GM20431 (cell line): Measurements from ENCODE around the gene RBM26.

Source experiments
- in situ Hi-C: fragments of 300-500 bp; cut with MseI, MboI; formaldehyde crosslinking; loops from one replicate; pipeline ENCODE4 v1.15.0; 2020; ENCODE audit warnings: low sequenced_read_pairs; ENCODE audit not compliant: unreplicated experiment

RBM26 gene

DNA sequence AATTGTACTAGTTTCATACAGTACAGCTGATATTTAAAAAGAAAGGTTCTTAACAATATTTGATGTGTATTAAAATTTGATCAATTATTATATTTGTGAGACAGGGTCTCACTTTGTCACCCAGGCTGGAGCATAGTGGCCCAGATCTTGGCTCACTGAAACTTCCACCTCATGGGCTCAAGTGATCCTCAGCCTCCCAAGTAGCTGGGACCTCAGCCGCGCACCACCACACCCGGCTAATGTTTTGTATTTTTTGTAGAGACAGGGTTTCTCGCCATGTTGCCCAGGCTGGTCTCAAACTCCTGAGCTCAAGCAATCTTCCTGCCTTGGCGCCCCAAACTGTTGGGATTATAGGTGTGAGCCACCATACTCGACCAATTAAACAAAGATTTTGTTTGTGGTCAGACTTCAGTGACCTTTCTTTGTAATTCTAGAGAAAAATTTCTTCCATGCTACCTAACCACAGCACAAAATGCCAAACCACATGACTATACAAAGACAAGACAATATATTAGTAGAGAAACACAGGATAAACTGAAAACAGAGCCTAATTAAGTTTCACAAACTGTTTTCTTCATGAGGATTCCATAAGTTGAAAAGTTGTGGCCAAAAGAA, 59.6 kb downstream of the RBM26 start:
- in situ Hi-C loops: no loop called here

DNA sequence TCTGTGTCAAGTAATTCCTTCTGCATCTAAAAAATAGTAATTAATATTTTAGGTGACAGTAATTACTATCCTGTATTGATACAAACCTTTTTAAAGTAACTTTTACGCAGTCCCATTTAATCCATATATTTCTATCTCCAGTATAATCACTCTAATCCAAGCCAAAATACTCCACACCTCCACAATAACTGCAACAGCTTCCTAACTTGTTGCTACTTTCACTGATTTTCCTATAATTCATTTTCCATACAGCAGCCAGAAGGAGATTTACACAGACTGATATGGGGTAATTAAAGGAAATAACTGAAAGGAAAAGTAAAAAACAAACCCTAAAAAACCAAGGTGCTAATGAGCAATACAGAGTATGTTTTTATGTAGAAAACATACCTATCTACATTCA, 64.9 kb downstream of the RBM26 start:
- in situ Hi-C loops: no loop called here

GRCh38 chr13:79340490-79340889, 65.6 kb downstream of the RBM26 start:
- in situ Hi-C loops: no loop called here

GRCh38 chr13:79338343-79338742, 67.7 kb downstream of the RBM26 start:
- in situ Hi-C loops: no loop called here

DNA sequence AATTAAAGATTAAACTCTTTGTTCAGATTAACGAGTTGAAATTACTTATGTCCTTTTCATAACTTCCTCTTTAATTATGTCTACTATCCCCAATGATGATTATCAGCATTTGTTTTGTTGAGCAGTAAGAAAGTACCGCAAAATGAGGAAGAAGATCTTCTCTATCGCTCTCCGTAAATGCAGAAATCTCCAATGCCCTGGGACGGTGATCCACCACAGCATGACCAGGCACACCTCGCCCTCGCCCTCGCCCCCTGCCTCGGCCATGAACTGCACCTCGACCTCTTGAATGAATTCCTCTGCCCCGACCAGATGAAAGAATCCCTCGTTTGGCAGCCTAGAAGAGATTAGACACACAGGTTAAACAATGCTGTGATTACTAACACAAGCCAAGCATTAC, 69.1 kb downstream of the RBM26 start:
- in situ Hi-C loops: no loop called here

- in situ Hi-C loops: no loop called here
Measured at GRCh38 chr13:79328510-79328909, 77.5 kb downstream of the RBM26 start.

- in situ Hi-C loops: no loop called here
Measured at GRCh38 chr13:79320433-79320832, 85.6 kb downstream of the RBM26 start.

GRCh38 chr13:79318664-79319063, 87.4 kb downstream of the RBM26 start:
- in situ Hi-C loops: no loop called here

- in situ Hi-C loops: no loop called here
Measured at GRCh38 chr13:79317856-79318255, 88.2 kb downstream of the RBM26 start.

- in situ Hi-C loops: no loop called here
Measured at GRCh38 chr13:79314652-79315051, 91.4 kb downstream of the RBM26 start.

DNA sequence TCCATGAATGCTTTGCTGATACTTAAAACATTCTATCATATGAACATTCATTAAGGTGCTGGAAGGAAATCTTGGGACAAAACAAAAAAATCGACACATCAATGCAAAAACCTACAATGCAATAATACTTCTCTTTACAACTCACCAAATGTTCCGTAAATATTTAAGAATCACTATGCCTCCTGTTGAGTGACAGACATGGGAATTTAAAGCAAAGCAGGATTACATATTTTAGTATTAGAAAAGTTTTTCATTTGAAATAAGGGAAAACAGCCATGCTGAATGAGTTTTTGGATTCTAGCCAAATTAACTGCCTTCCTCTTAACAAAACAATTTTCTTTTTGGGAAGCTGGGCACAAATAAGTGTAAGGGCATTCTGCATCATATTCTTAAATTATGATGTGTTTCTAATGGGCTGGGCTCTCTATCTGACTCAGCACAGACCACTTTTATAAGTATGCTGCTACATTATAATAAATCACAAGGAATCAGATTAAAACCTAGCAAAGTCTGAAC, 93.7 kb downstream of the RBM26 start:
- in situ Hi-C loops: no loop called here

GRCh38 chr13:79311386-79311785, 94.7 kb downstream of the RBM26 start:
- in situ Hi-C loops: no loop called here

DNA sequence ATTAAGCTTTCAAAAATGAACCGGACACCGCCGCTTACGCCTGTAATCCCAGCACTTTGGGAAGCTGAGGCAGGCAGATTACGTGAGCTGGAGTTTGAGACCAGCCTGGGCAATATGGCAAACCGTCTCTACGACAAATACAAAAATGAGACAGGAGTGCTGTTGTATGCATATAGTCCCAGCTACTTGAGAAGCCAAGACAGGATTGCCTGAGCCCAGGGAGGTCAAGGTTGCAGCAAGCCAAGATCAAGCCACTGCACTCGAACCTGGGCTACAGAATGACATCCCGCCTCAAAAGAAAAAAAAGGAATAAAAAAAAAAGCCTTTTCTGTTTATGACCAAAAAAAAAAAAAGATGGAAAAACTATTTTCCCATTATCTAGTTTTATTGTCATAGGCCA, 96.4 kb downstream of the RBM26 start:
- in situ Hi-C loops: no loop called here

DNA sequence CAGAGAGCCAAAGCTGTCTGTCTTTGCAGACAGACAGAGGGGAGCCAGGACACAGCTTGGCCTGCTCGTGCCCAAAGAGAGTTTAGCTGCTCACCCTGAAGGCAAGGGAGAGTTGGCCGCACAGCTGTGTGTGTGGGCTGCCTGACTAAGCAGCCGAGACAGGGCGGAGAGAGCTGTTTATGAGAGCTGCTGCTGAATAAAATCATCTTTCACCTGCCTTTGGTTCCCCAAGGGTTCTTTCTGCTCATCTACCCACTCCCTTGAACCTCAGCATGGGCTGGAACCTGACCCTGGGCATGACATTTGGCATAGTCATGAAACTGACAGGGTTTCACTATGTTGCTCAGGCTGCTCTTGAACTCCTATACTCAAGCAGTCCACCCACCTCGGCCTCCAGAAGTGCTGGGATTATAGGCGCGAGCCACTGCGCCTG, 98.2 kb downstream of the RBM26 start:
- in situ Hi-C loops: no loop called here

DNA sequence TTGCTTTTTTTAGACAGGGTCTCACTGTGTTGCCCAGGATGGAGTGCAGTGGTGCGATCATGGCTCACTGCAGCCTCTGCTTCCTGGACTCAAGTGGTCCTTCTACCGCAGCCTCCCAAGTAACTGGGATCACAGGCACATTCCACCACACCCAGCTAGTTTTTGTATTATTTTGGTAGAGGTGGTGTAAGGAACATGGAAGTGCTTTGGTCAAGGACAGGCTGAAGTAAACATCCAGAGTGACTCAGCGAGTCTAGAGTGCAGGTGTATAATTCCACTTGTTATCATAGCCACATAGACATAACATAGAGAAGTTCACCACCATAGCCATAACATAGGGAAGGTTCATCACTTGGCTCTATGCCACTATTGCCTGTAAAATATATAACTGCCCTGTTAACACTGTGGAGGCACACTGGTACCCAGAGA, 98.6 kb downstream of the RBM26 start:
- in situ Hi-C loops: no loop called here

- in situ Hi-C loops: no loop called here
Measured at GRCh38 chr13:79306650-79307049, 99.4 kb downstream of the RBM26 start.

DNA sequence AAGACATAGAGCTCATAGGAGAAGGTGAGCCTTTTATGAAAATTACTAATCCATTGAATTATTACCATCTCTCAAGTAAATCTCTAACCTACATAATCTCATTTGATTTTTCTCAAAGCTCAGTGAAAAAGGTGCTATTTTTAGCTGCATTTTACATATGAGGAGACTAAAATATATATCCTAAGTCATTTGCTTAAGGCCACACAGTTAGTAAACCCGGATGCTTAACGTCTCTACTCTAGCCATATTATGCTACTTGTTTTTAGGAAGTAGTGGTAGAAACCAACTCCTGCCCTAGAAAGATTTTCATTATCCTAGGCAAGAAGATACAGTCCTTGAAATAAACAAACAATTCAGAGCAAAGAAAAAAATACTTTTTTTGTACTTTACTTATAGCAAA, 108.9 kb downstream of the RBM26 start:
- in situ Hi-C loops: no loop called here

GRCh38 chr13:79295906-79296706, 109.9 kb downstream of the RBM26 start:
- in situ Hi-C loops: no loop called here

GRCh38 chr13:79290595-79291244, 115.3 kb downstream of the RBM26 start:
- in situ Hi-C loops: no loop called here

- in situ Hi-C loops: no loop called here
Measured at GRCh38 chr13:79289571-79289970, 116.5 kb downstream of the RBM26 start.
